Endothelial cell of umbilical vein (primary cell): ENCODE measurements around the gene ITM2C. TPM values are rescaled to one million over a fixed set of nuclear protein-coding genes. Genes with fewer than 3 reads are reported as not detected.

Experiments used
- BruUV-seq: library from RNA; stranded (reverse); fragments of 400-500 nt; replicated peaks from 2 replicates; lab custom pipeline; 2021; lab: Mats Ljungman, UMichigan
- CTCF ChIA-PET: fragments of 300-600, 350-600 bp; sonication (Branson Sonifier 250); formaldehyde crosslinking; loops from one replicate; lab custom pipeline; 2021; ENCODE audit warnings: antibody characterized with exemption, inconsistent platforms; lab: Charles Lee
- POLR2A ChIA-PET: fragments of 300-600, 350-600 bp; sonication (Branson Sonifier 250); formaldehyde crosslinking; loops from one replicate; lab custom pipeline; 2021; ENCODE audit warnings: antibody characterized with exemption, inconsistent platforms; lab: Charles Lee
- DNase-seq: peaks from one replicate; pipeline ENCODE4 v3.0.0-alpha.2; 2011; ENCODE audit warnings: low read depth, low spot score
- FAIRE-seq: peaks from 2 replicates; lab custom pipeline; 2011; peaks lifted over from hg19 to GRCh38; lab: Jason Lieb, UNC
- H2AFZ ChIP-seq: 2 replicates; pipeline ENCODE4 v1.6.0; 2012; ENCODE audit warnings: low read depth, low read length, control low read depth, inconsistent platforms
- H3K27ac ChIP-seq: 2 replicates; pipeline ENCODE4 v1.5.1; 2011; ENCODE audit warnings: low read depth, mild to moderate bottlenecking, control low read depth, low read length, moderate library complexity; ENCODE audit not compliant: insufficient read depth
- H3K27me3 ChIP-seq, 2 experiments: 2 replicates each; pipeline versions ENCODE4 v1.6.0 to v1.6.1; 2011; ENCODE audit warnings: low read length in 2 of 2, mixed read lengths in 1 of 2; ENCODE audit not compliant: control insufficient read depth in 2 of 2, insufficient read depth in 2 of 2
- H3K36me3 ChIP-seq, 2 experiments: 2 replicates in 1 of 2; 3 replicates in 1 of 2; pipeline ENCODE4 v1.5.1; 2011; ENCODE audit warnings: low read length in 2 of 2, mild to moderate bottlenecking in 1 of 2, moderate library complexity in 1 of 2; ENCODE audit not compliant: control insufficient read depth in 2 of 2, insufficient read depth in 2 of 2; ENCODE audit errors: extremely low read depth in 1 of 2
- H3K4me1 ChIP-seq: 3 replicates; pipeline ENCODE4 v1.5.1; 2011; ENCODE audit warnings: mild to moderate bottlenecking, low read length; ENCODE audit not compliant: control insufficient read depth, insufficient read depth; ENCODE audit errors: extremely low read depth
- H3K4me2 ChIP-seq: 2 replicates; pipeline ENCODE4 v1.6.1; 2011; ENCODE audit warnings: low read length, control low read depth, mixed read lengths; ENCODE audit not compliant: insufficient read depth
- H3K4me3 ChIP-seq, 3 experiments: fragments of 200-600 bp in 1 of 3; sonication (generic), shearing (Covaris generic) in 1 of 3; replicated peaks in 1 of 3; 2 replicates each; pipeline ENCODE4 v1.5.1; 2011 to 2016; ENCODE audit warnings: control low read depth in 3 of 3, low read length in 3 of 3, mild to moderate bottlenecking in 2 of 3, inconsistent platforms in 1 of 3, low read depth in 1 of 3, moderate library complexity in 1 of 3; ENCODE audit not compliant: insufficient read depth in 1 of 3
- H3K79me2 ChIP-seq: 2 replicates; pipeline ENCODE4 v1.6.0; 2012; ENCODE audit warnings: low read length, inconsistent platforms; ENCODE audit not compliant: control insufficient read depth, insufficient read depth
- H3K9ac ChIP-seq: replicated peaks from 2 replicates; pipeline ENCODE3; 2011; ENCODE audit warnings: low read length, control low read depth; ENCODE audit not compliant: insufficient read depth; ENCODE audit errors: extremely low read depth
- H3K9me1 ChIP-seq: replicated peaks from 3 replicates; pipeline ENCODE4 v1.6.0; 2011; ENCODE audit warnings: mild to moderate bottlenecking, low read length; ENCODE audit not compliant: control insufficient read depth, insufficient read depth; ENCODE audit errors: extremely low read depth
- H3K9me3 ChIP-seq: replicated peaks from 2 replicates; pipeline ENCODE4 v1.5.1; 2012; ENCODE audit warnings: low read length, inconsistent platforms; ENCODE audit not compliant: control insufficient read depth, insufficient read depth
- H4K20me1 ChIP-seq: replicated peaks from 2 replicates; pipeline ENCODE3; 2011; ENCODE audit warnings: mild to moderate bottlenecking, low read length; ENCODE audit not compliant: control insufficient read depth, insufficient read depth; ENCODE audit errors: extremely low read depth
- EZH2 ChIP-seq: IDR thresholded peaks from 2 replicates; pipeline ENCODE4 v1.6.1; 2012; ENCODE audit warnings: borderline replicate concordance, low read depth, mild to moderate bottlenecking, moderate library complexity, low read length, inconsistent platforms; ENCODE audit not compliant: severe bottlenecking
- FOS ChIP-seq: IDR thresholded peaks from 2 replicates; pipeline ENCODE4 v1.6.1; 2011; ENCODE audit warnings: mild to moderate bottlenecking, low read length, moderate library complexity, borderline replicate concordance; ENCODE audit not compliant: insufficient read depth
- GATA2 ChIP-seq: IDR thresholded peaks from 2 replicates; pipeline ENCODE4 v1.7.0; 2011; ENCODE audit warnings: low read depth, mild to moderate bottlenecking, moderate library complexity, mixed read lengths, low read length; ENCODE audit not compliant: insufficient read length, insufficient read depth
- JUN ChIP-seq: IDR thresholded peaks from 2 replicates; pipeline ENCODE4 v1.6.1; 2011; ENCODE audit warnings: borderline replicate concordance, low read depth; ENCODE audit not compliant: insufficient read length, insufficient read depth
- MAX ChIP-seq: IDR thresholded peaks from 2 replicates; pipeline ENCODE4 v1.6.1; 2011; ENCODE audit not compliant: insufficient read depth, insufficient read length
- MYC ChIP-seq: IDR thresholded peaks from one replicate; pipeline ENCODE4 v1.6.1; 2011; ENCODE audit warnings: mild to moderate bottlenecking, low read depth, low read length
- POLR2A ChIP-seq: IDR thresholded peaks from 2 replicates; pipeline ENCODE4 v1.6.1; 2012; ENCODE audit warnings: low read depth, mild to moderate bottlenecking, control low read depth, low read length
- POLR2AphosphoS5 ChIP-seq: IDR thresholded peaks from 2 replicates; pipeline ENCODE4 v1.6.1; 2012; ENCODE audit warnings: low read depth, mild to moderate bottlenecking, control low read depth, low read length, moderate library complexity; ENCODE audit not compliant: insufficient read depth
- dilution Hi-C: fragments of 300-500 bp; cut with MboI; formaldehyde crosslinking; loops from one replicate; pipeline ENCODE4 v1.15.0; 2019; ENCODE audit warnings: low sequenced_read_pairs; ENCODE audit not compliant: extremely low pct_ligation_motif_present
- intact Hi-C: fragments of 100-400 bp; cut with micrococcal nuclease; formaldehyde crosslinking; loops from one replicate; pipeline ENCODE4 v1.10.0; 2022
- polyA plus RNA-seq, 4 experiments: library from polyadenylated mRNA; depleted of rRNA in 3 of 4; stranded (reverse) in 3 of 4; unstranded in 1 of 4; fragments of >200 nt; gene quantifications; 2 replicates each; pipeline versions ENCODE4 v1.2.1 to v1.2.3, GENCODE V29; 2011 to 2012; ENCODE audit warnings: missing spikeins in 1 of 4
- total RNA-seq: library from RNA; stranded (reverse); gene quantifications from 2 replicates; pipeline ENCODE4 v1.2.3, GENCODE V29; 2021
- TF ChIP-seq, protein P1 (sequence below), 2 donors: IDR thresholded peaks; 1 replicate in 1 of 2; 2 replicates in 1 of 2; pipeline ENCODE4 v1.5.1; 2011; ENCODE audit warnings: low read length in 2 of 2, mild to moderate bottlenecking in 2 of 2, moderate library complexity in 2 of 2, control low read depth in 1 of 2, inconsistent platforms in 1 of 2, low read depth in 1 of 2; ENCODE audit not compliant: insufficient read depth in 1 of 2; ENCODE audit errors: extremely low read depth in 1 of 2

ITM2C gene
- total and polyA plus RNA-seq, 2 donors (not counting 3 experiments of a cell fraction or from before 2014, with no cell fraction given) = 12.0 to 12.1 TPM

DNA sequence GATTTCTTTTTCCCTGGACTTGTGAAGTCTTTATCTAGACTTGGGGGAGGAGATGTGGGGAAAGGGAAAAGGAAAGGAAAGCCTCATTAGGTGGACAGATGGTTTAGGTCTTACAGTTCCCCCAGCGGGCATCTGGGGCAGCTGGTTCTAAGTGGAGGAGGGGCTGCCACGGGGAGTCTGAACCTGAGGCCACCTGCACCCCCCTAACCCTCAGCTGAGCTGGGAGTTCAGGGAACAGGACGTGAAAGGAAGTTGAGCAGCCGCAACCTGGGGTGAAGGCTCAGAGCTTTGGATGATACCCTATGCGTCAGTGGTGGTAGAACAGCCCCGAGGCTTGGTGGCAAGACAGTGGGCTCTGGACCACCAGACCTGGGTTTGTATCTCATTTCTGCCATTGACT is 26.8 kb downstream of the ITM2C start:
- Histone ChIP-seq H3K36me3 (no peaks in the 10 kb centered on the region), H3K9me3 (no peaks in the 10 kb centered on the region), H3K27ac (no peak overlapping the region), H3K9ac (no peak overlapping the region), H2AFZ (no peak overlapping the region), H3K4me2 (no peak overlapping the region), H3K9me1 (no peaks in the 10 kb centered on the region), H4K20me1 (no peaks in the 10 kb centered on the region), H3K4me3 (no peak overlapping the region), H3K4me1 (no peaks in the 10 kb centered on the region), H3K27me3 (peaks cover 0 to 3% of the 10 kb centered on the region in 2 experiments), H3K79me2 (no peaks in the 10 kb centered on the region)
- ChIA-PET CTCF (no interaction called here), POLR2A (interaction anchor here (0.7 kb wide), 1 partner anchor 336 kb away, joined by 3 read pairs; no protein-coding TSS in a partner anchor)
- dilution Hi-C loops = no loop called here
- no peak for TF ChIP-seq MAX
- TF ChIP-seq POLR2AphosphoS5 = no peak
- no peak for TF ChIP-seq POLR2A
- TF ChIP-seq, protein P1, sequence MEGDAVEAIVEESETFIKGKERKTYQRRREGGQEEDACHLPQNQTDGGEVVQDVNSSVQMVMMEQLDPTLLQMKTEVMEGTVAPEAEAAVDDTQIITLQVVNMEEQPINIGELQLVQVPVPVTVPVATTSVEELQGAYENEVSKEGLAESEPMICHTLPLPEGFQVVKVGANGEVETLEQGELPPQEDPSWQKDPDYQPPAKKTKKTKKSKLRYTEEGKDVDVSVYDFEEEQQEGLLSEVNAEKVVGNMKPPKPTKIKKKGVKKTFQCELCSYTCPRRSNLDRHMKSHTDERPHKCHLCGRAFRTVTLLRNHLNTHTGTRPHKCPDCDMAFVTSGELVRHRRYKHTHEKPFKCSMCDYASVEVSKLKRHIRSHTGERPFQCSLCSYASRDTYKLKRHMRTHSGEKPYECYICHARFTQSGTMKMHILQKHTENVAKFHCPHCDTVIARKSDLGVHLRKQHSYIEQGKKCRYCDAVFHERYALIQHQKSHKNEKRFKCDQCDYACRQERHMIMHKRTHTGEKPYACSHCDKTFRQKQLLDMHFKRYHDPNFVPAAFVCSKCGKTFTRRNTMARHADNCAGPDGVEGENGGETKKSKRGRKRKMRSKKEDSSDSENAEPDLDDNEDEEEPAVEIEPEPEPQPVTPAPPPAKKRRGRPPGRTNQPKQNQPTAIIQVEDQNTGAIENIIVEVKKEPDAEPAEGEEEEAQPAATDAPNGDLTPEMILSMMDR (IDR thresholded peaks at IDR 0.05; ENCODE audit: extremely low read depth in 1 of 2, insufficient read depth in 1 of 2, low read depth in 1 of 2, low read length in 2 of 2) = no peak
- no peak for TF ChIP-seq FOS
- no peak for TF ChIP-seq MYC
- no peak for TF ChIP-seq JUN
- TF ChIP-seq GATA2 = no peak
- TF ChIP-seq EZH2 = no peak
- no TSS peak for BruUV-seq
- no peak for DNase-seq
- FAIRE-seq = no peak
- intact Hi-C loops = no loop called here
